HepG2 (cell line): ENCODE data around the gene ATP11A. TPM values are rescaled to one million over a fixed set of nuclear protein-coding genes. Genes with fewer than 3 reads are reported as not detected.

Source experiments
- ATM ChIP-seq: fragments of 450-650 bp; IDR thresholded peaks from 2 replicates; pipeline ENCODE4 v1.7.1; 2017; ENCODE audit warnings: mild to moderate bottlenecking, borderline replicate concordance
- FOXO1 ChIP-seq: sonication (generic); formaldehyde crosslinking; IDR thresholded peaks from 2 replicates; pipeline ENCODE4 v1.4.0; 2020; ENCODE audit warnings: missing genetic modification reagents
- GFI1 ChIP-seq: sonication (generic); formaldehyde crosslinking; IDR thresholded peaks from 2 replicates; pipeline ENCODE4 v1.5.0; 2020; ENCODE audit warnings: missing genetic modification reagents, mild to moderate bottlenecking, borderline replicate concordance
- KDM4B ChIP-seq: sonication (generic); formaldehyde crosslinking; IDR thresholded peaks from 2 replicates; pipeline ENCODE4 v1.4.0; 2020; ENCODE audit warnings: missing genetic modification reagents
- NCOR1 ChIP-seq: fragments of 200-600 bp; sonication (generic); IDR thresholded peaks from 2 replicates; pipeline ENCODE4 v1.7.0; 2017; ENCODE audit warnings: antibody characterized with exemption, low read length, borderline replicate concordance
- POLR2AphosphoS2 ChIP-seq: IDR thresholded peaks from 2 replicates; pipeline ENCODE4 v1.6.1; 2011; ENCODE audit warnings: low read depth, low read length, improper control_type of control experiment
- RBM39 ChIP-seq: fragments of 200-400 bp; formaldehyde crosslinking; IDR thresholded peaks from one replicate; pipeline ENCODE4 v1.6.1; 2018; ENCODE audit warnings: antibody characterized with exemption, mild to moderate bottlenecking, low read depth, low read length; ENCODE audit not compliant: poor library complexity, severe bottlenecking
- RFX1 ChIP-seq: fragments of 450-650 bp; IDR thresholded peaks from 2 replicates; pipeline ENCODE4 v1.6.1; 2017
- SALL2 ChIP-seq: sonication (generic); formaldehyde crosslinking; IDR thresholded peaks from 2 replicates; pipeline ENCODE4 v1.8.1; 2023; ENCODE audit warnings: mild to moderate bottlenecking, missing genetic modification reagents, inconsistent platforms
- SMAD3 ChIP-seq: sonication (generic); formaldehyde crosslinking; IDR thresholded peaks from 2 replicates; pipeline ENCODE4 v1.4.0; 2020; ENCODE audit warnings: missing genetic modification reagents
- SUZ12 ChIP-seq: fragments of 150-350 bp; IDR thresholded peaks from 2 replicates; pipeline ENCODE4 v1.6.1; 2014; ENCODE audit warnings: low read depth, low read length
- TCF7L2 ChIP-seq: IDR thresholded peaks from 2 replicates; pipeline ENCODE4 v1.6.1; 2011; ENCODE audit warnings: mild to moderate bottlenecking, low read depth, low read length, moderate library complexity
- ZNF326 ChIP-seq: sonication (generic); formaldehyde crosslinking; IDR thresholded peaks from 2 replicates; pipeline ENCODE4 v1.4.0; 2020; ENCODE audit warnings: missing genetic modification reagents, borderline replicate concordance
- polyA plus RNA-seq, 8 experiments: library from polyadenylated mRNA; depleted of rRNA in 3 of 8; stranded (reverse) in 7 of 8; unstranded in 1 of 8; fragments of >200 nt; fragmentation: Illumina TruSeq in 4 of 8; extraction: Trizol in 4 of 8; gene quantifications; 2 replicates each; pipeline versions ENCODE4 v1.2.1 to v1.2.3, GENCODE V29; 2011 to 2016; ENCODE audit warnings: low read depth in 4 of 8, missing spikeins in 1 of 8, mixed read lengths in 1 of 8; ENCODE audit not compliant: insufficient read depth in 1 of 8
- total RNA-seq, 5 experiments: library from RNA; depleted of rRNA; stranded (reverse); fragments of >200 nt; fragmentation: Illumina TruSeq; extraction: Trizol; gene quantifications; 2 replicates each; pipeline ENCODE4 v1.2.3, GENCODE V29; 2016; ENCODE audit warnings: low read depth in 1 of 5
- TF ChIP-seq, protein P1 (sequence below): sonication (generic); formaldehyde crosslinking; IDR thresholded peaks from 2 replicates; pipeline ENCODE4 v1.4.0; 2020; ENCODE audit warnings: mild to moderate bottlenecking, missing genetic modification reagents
- TF ChIP-seq, protein P2 (sequence below): sonication (generic); formaldehyde crosslinking; IDR thresholded peaks from 2 replicates; pipeline ENCODE4 v1.4.0; 2020; ENCODE audit warnings: missing genetic modification reagents
- TF ChIP-seq, protein P3 (sequence below): sonication (generic); formaldehyde crosslinking; IDR thresholded peaks from 2 replicates; pipeline ENCODE4 v1.4.0; 2020; ENCODE audit warnings: missing genetic modification reagents
- TF ChIP-seq, protein P4 (sequence below): sonication (generic); formaldehyde crosslinking; IDR thresholded peaks from 2 replicates; pipeline ENCODE4 v1.8.0; 2022; ENCODE audit warnings: mild to moderate bottlenecking, missing genetic modification reagents, borderline replicate concordance
- TF ChIP-seq, protein P5 (sequence below), 2 experiments: fragments of 450-650 bp in 1 of 2; sonication (generic) in 1 of 2; formaldehyde crosslinking; IDR thresholded peaks; 2 replicates each; pipeline versions ENCODE4 v1.5.0 to v1.8.0; 2020 to 2022; ENCODE audit warnings: mild to moderate bottlenecking in 1 of 2, missing genetic modification reagents in 1 of 2

ATP11A gene
- total and polyA plus RNA-seq, 2 of the 13 experiments (the other 11 are each of a cell fraction or from before 2014, with no cell fraction given), result 18.4 to 20.1 TPM

DNA sequence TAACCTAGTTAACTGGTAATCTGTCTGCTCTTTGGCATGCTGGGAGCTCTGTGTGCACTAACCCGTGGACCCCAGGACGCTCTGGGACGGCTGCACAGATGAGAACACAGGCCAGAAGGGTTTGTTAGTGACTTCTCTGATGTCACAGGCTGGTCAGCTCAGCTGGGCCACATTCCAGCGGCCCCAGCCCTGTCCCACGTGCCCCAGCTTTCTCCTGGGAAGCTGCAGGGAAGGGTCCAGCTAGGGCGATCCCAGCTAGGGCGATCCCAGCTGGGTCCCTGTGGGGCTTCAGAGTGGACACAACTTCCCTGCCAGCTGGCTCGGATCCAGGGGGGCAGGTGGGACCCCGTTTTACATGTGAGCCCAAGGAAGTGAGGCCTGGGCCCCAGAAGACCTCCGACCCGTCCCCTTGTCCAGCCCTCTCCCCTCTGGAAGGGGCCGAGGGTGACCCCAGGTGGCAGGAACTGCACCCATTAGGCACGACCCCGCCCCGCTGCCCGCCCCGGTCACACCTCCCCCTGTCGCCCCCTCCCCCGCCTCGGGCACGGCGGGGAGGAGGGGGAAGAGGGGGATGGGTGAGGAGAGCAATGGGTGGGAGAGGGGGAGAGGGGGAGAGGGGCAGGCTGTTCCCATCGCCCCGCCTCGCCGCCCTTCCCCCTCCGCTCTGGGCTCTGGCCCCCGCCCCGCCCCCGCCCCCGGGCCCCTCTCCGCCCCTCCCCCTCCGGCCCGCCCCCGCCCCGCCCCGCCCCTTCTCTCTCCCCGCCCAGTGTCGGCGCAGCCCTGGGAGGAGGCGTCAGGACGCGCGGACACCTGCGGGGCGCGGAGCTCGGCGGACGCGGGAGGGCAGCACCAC is 204.0 kb downstream of the ATP11A start (continued):
- TF ChIP-seq, protein P1, sequence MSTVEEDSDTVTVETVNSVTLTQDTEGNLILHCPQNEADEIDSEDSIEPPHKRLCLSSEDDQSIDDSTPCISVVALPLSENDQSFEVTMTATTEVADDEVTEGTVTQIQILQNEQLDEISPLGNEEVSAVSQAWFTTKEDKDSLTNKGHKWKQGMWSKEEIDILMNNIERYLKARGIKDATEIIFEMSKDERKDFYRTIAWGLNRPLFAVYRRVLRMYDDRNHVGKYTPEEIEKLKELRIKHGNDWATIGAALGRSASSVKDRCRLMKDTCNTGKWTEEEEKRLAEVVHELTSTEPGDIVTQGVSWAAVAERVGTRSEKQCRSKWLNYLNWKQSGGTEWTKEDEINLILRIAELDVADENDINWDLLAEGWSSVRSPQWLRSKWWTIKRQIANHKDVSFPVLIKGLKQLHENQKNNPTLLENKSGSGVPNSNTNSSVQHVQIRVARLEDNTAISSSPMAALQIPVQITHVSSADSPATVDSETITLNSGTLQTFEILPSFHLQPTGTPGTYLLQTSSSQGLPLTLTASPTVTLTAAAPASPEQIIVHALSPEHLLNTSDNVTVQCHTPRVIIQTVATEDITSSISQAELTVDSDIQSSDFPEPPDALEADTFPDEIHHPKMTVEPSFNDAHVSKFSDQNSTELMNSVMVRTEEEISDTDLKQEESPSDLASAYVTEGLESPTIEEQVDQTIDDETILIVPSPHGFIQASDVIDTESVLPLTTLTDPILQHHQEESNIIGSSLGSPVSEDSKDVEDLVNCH (CRISPR knock-in tag), result no peak
- TF ChIP-seq, protein P2, sequence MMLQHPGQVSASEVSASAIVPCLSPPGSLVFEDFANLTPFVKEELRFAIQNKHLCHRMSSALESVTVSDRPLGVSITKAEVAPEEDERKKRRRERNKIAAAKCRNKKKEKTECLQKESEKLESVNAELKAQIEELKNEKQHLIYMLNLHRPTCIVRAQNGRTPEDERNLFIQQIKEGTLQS (CRISPR knock-in tag), result no peak
- TF ChIP-seq, protein P3, sequence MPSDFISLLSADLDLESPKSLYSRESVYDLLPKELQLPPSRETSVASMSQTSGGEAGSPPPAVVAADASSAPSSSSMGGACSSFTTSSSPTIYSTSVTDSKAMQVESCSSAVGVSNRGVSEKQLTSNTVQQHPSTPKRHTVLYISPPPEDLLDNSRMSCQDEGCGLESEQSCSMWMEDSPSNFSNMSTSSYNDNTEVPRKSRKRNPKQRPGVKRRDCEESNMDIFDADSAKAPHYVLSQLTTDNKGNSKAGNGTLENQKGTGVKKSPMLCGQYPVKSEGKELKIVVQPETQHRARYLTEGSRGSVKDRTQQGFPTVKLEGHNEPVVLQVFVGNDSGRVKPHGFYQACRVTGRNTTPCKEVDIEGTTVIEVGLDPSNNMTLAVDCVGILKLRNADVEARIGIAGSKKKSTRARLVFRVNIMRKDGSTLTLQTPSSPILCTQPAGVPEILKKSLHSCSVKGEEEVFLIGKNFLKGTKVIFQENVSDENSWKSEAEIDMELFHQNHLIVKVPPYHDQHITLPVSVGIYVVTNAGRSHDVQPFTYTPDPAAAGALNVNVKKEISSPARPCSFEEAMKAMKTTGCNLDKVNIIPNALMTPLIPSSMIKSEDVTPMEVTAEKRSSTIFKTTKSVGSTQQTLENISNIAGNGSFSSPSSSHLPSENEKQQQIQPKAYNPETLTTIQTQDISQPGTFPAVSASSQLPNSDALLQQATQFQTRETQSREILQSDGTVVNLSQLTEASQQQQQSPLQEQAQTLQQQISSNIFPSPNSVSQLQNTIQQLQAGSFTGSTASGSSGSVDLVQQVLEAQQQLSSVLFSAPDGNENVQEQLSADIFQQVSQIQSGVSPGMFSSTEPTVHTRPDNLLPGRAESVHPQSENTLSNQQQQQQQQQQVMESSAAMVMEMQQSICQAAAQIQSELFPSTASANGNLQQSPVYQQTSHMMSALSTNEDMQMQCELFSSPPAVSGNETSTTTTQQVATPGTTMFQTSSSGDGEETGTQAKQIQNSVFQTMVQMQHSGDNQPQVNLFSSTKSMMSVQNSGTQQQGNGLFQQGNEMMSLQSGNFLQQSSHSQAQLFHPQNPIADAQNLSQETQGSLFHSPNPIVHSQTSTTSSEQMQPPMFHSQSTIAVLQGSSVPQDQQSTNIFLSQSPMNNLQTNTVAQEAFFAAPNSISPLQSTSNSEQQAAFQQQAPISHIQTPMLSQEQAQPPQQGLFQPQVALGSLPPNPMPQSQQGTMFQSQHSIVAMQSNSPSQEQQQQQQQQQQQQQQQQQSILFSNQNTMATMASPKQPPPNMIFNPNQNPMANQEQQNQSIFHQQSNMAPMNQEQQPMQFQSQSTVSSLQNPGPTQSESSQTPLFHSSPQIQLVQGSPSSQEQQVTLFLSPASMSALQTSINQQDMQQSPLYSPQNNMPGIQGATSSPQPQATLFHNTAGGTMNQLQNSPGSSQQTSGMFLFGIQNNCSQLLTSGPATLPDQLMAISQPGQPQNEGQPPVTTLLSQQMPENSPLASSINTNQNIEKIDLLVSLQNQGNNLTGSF (CRISPR knock-in tag), result 0 out of 2 replicates have a peak, but pooled peaks have one; percentile 59
- no peak for TF ChIP-seq GFI1 (CRISPR knock-in tag)
- TF ChIP-seq RBM39, result peak; percentile 39
- TF ChIP-seq RFX1, result no peak
- no peak for TF ChIP-seq SALL2 (CRISPR knock-in tag)
- no peak for TF ChIP-seq SUZ12
- TF ChIP-seq ATM, result no peak
- TF ChIP-seq, protein P4, sequence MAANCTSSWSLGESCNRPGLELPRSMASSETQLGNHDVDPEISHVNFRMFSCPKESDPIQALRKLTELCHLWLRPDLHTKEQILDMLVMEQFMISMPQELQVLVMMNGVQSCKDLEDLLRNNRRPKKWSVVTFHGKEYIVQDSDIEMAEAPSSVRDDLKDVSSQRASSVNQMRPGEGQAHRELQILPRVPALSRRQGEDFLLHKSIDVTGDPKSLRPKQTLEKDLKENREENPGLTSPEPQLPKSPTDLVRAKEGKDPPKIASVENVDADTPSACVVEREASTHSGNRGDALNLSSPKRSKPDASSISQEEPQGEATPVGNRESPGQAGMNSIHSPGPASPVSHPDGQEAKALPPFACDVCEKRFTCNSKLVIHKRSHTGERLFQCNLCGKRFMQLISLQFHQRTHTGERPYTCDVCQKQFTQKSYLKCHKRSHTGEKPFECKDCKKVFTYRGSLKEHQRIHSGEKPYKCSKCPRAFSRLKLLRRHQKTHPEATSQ (CRISPR knock-in tag), result no peak
- TF ChIP-seq KDM4B (CRISPR knock-in tag), result no peak
- TF ChIP-seq, protein P5, sequence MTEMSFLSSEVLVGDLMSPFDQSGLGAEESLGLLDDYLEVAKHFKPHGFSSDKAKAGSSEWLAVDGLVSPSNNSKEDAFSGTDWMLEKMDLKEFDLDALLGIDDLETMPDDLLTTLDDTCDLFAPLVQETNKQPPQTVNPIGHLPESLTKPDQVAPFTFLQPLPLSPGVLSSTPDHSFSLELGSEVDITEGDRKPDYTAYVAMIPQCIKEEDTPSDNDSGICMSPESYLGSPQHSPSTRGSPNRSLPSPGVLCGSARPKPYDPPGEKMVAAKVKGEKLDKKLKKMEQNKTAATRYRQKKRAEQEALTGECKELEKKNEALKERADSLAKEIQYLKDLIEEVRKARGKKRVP (CRISPR knock-in tag; IDR thresholded peaks at IDR 0.05), result no peak
- TF ChIP-seq ZNF326 (CRISPR knock-in tag), result no peak
- 0 out of 2 replicates have a peak, but pooled peaks have one; percentile 30 for TF ChIP-seq SMAD3 (CRISPR knock-in tag)
- no peak for TF ChIP-seq TCF7L2
- no peak; the same call in 1 of the 2 replicates for TF ChIP-seq FOXO1 (CRISPR knock-in tag)
- TF ChIP-seq POLR2AphosphoS2, result no peak
- TF ChIP-seq NCOR1, result peak; percentile 42; the same call in 1 of the 2 replicates
